Stimulated activated CD4-positive, alpha-beta T cell treated with anti-CD3 and anti-CD28 coated beads, TNF-alpha, amount 100 ng/mL, for 4 hours (primary cell): Measurements from ENCODE around the gene MPPED1.

Source experiments
- DNase-seq, 3 experiments: peaks; one replicate each; pipeline ENCODE4 v3.0.0-alpha.2; 2020; ENCODE audit warnings: low read depth in 3 of 3

MPPED1 gene

GRCh38 chr22:43446916-43447315, 35.1 kb downstream of the MPPED1 start:
- no peak for DNase-seq

GRCh38 chr22:43447380-43447779, 35.6 kb downstream of the MPPED1 start:
- DNase-seq: no peak

DNA sequence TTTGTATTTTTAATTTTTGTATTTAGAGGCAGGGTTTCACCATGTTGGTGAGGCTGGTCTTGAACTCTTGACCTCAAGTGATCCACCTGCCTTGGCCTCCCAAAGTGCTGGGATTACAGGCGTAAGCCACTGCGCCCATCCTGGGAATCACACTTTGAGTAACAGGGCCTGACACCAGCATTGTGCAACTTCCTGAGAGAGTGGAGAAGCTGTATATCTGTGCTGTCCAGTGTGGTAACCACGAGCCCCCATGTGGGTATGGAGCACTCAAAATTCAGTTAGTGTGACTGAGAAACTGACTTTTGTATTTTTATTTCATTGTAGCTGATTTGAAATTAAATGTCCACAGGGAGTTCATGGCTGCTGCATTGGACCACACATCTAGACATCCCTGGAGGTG, 36.2 kb downstream of the MPPED1 start:
- DNase-seq: no peak

GRCh38 chr22:43449205-43449830, 37.5 kb downstream of the MPPED1 start:
- no peak for DNase-seq

DNA sequence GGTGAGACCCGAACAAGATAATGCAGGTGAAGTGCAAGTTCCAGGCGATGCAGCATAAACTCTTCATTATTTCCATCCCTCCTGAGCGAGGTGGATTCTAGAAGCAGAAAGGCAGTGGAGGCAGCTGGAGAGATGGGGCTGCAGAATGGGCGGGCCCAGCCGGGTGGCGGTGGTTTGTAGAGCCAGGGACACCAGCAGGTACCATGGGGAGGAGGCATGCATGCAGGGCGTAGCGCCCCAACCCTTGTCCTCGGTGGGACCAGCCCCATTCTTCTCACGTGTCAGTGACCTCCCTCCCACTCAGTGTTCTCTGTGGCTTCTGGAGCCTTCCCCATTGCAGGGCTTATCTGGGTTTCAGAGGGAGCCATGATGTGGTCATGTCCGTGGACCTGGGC, 38.0 kb downstream of the MPPED1 start:
- DNase-seq: no peak

DNA sequence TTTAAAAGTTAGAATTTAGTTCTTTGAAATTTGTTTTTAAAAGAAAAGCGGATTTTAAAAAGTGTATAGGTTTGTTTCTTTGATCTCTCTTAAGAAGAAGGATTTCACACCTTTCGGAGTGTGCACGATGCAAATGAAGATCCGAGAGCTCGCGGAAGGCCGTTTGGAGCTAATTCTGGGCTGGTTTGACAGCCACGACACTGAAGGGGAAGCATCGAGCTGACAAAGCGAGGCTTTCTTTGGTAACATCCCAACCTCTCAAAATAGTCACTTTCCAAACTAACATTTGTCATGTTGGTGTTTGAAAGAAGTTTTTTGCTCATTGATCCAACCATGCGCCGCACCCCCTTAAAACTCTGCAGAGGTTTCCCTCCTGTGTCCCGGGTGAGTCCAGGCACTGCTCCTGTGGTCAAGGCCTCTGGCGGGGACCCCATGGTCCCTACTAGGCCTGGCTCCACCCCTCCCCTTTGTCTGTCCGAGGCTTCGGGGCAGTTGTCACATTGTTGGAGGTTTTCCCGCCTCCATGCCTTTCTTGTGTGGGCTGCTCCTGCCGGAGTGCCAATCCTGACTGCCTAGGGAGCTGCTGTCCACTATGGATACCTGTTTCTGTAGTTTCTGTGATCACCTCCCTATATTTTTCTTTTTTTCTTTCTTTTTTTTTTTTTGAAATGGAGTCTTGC, 39.7 kb downstream of the MPPED1 start:
- DNase-seq: no peak

- DNase-seq: no peak
Observed at GRCh38 chr22:43455846-43456245, 44.0 kb downstream of the MPPED1 start.

GRCh38 chr22:43457002-43457401, 45.2 kb downstream of the MPPED1 start:
- no peak for DNase-seq

DNA sequence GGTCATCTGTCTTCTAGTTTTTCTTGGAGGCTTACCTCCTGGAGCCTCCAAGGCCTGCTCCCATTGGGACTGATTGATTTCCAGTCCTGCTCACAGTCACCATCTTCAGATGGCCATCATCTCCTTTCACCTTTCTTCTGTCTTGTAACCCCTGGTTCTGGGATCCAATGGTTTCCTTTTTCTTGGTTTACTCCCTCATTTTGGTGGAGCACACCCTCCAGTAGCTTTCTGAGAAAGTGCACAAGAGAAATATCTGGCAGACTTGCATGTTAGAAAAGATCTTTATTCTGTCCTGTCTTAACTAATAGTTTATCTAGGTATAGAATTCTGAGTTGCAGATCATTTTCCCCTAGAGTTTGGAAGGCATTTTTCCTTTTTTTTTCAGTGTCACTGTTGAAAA, 50.9 kb downstream of the MPPED1 start:
- DNase-seq: no peak

DNA sequence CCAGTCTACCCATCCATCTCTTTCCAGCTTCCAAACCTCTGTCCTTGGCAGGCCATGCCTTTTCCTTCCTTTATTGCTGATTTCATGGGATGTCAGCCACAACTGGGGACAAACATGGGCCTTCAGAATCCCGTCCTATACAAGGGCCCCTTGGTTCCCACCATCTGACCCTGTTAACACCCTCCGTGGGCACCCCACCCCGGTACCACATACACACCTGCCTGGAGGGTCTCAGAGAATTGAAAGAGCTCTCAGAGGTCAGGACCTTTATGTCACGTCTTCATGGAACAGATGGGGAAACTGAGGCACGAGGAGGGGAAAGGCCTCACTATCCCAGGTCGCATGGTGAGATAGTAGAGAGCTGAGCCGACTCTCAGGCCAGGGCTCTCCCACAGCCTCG, 53.0 kb downstream of the MPPED1 start:
- DNase-seq: no peak

DNA sequence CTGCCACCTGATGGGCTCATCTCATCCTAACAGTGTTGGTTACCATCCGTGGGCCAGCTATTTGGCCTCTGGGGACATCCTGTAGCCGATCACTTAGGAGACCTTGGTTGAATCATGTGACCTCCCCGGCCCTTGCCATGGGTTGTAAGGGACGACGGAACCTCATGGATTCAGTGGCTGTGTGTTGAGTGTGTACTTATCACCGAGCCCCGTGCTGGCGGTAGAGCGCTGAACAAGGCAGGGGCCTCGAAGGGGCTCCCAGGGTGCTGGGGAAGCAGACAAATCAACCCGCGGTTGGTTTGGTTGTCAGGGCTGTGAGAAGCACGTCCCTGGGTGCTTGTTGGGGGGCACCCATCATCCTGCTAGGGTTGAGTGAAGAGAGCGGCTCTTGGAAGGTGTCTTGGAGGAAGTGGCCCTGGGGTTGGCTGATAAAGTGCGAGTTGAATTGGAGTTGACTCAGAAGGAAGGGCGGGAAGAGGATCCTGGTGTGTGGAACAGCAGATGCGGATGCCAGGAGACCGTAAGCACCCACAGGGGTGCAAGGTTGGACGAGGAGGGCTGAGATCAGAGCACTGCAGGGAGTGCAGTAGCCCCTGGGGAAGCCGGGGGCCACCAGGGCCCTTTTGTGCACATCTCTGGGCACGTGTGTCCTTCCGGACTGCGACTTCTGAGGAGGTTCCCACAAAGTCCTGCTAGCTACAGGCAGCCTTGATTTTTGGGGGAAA, 53.6 kb downstream of the MPPED1 start:
- no peak for DNase-seq

DNA sequence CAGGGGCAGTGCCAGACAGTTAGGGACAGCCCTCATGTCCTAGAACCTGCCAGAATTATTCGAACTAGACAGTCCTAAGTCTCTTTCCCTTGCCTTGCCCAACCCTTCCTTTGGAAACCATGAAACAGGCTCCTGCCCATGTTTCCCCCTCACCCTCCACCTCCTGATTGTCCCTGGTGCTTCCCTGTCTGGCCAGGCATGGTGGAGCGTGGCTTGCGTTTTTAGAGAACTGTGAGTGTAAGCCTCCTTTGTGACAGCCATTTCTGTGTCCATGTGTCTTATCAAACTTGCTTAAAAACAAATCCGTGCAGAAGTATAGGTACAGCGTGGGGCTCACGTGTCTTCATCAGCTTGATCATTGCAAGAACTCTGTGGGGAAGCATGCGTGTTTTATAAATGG, 54.9 kb downstream of the MPPED1 start:
- DNase-seq: no peak

- no peak for DNase-seq
Observed at GRCh38 chr22:43467216-43467940, 55.6 kb downstream of the MPPED1 start.

DNA sequence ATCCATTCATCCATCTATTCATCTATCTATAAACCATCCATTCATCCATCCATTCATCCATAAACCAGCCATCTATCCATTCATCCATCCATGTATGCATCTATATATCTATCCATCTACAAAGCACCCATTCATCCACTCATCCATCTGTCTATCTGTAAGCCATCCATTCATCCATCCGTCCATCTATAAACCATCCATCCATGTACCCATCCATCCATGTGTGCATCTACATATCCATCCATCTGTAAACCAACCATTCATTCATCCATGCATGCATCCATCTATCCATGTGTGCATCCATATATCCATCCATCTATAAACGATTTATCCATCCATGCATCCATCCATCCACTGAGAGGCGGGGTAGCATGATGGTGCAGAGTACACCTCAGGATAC, 58.4 kb downstream of the MPPED1 start:
- no peak for DNase-seq

GRCh38 chr22:43470941-43471585, 59.2 kb downstream of the MPPED1 start:
- DNase-seq: no peak

GRCh38 chr22:43471606-43472135, 59.9 kb downstream of the MPPED1 start:
- DNase-seq: no peak

GRCh38 chr22:43473031-43473430, 61.2 kb downstream of the MPPED1 start:
- no peak for DNase-seq

GRCh38 chr22:43473441-43473840, 61.6 kb downstream of the MPPED1 start:
- DNase-seq: no peak

- DNase-seq: no peak
Observed at GRCh38 chr22:43474161-43475101, 62.6 kb downstream of the MPPED1 start.

- no peak for DNase-seq
Observed at GRCh38 chr22:43475549-43476076, 63.8 kb downstream of the MPPED1 start.
